GM10266 (cell line): ENCODE measurements around the gene SERPINB5.
A peak's percentile ranks its signal among the peaks of the same experiment; 100 is the strongest.

Experiments used
- DNase-seq: peaks from one replicate; pipeline ENCODE4 v3.0.0; 2012; ENCODE audit errors: extremely low spot score
- CTCF ChIP-seq: IDR thresholded peaks from 2 replicates; pipeline ENCODE4 v1.5.1; 2012; ENCODE audit warnings: mild to moderate bottlenecking, low read depth; ENCODE audit not compliant: control insufficient read depth, insufficient read depth; ENCODE audit errors: missing control alignments

The SERPINB5 gene

GRCh38 chr18:63440219-63440618, 36.5 kb upstream of the SERPINB5 start:
- DNase-seq = no peak
- no peak for TF ChIP-seq CTCF

- TF ChIP-seq CTCF = no peak
- DNase-seq = no peak
Observed at GRCh38 chr18:63440881-63441280, 35.9 kb upstream of the SERPINB5 start.

- TF ChIP-seq CTCF = no peak
- no peak for DNase-seq
Observed at GRCh38 chr18:63443829-63444228, 32.9 kb upstream of the SERPINB5 start.

GRCh38 chr18:63444580-63444979, 32.2 kb upstream of the SERPINB5 start:
- no peak for TF ChIP-seq CTCF
- peak; percentile 29 for DNase-seq

- no peak for TF ChIP-seq CTCF
- DNase-seq = no peak
Observed at GRCh38 chr18:63445037-63445436, 31.7 kb upstream of the SERPINB5 start.

GRCh38 chr18:63446266-63446665, 30.5 kb upstream of the SERPINB5 start:
- no peak for DNase-seq
- TF ChIP-seq CTCF = no peak

GRCh38 chr18:63447066-63447465, 29.7 kb upstream of the SERPINB5 start:
- no peak for TF ChIP-seq CTCF
- no peak for DNase-seq
